Measurements from ENCODE around the gene WDR88. TPM values are rescaled to one million over a fixed set of nuclear protein-coding genes. Genes with fewer than 3 reads are reported as not detected.

Gene WDR88
- total RNA-seq, 3 donors from 2014 or later: not detected

GRCh38 chr19:33212436-33213172, 80.7 kb downstream of the WDR88 start:
- no peaks in the 10 kb centered on the region for H3K27me3 ChIP-seq
- H3K4me1 ChIP-seq: no peaks in the 10 kb centered on the region
- TF ChIP-seq POLR2A (IDR thresholded peaks at IDR 0.05): no peak
- no peak for TF ChIP-seq CTCF (IDR thresholded peaks at IDR 0.05)
- H3K9me3 ChIP-seq: no peaks in the 10 kb centered on the region
- DNase-seq (ENCODE audit: low spot score in 2 of 2): no peak
- no peak overlapping the region for H3K4me3 ChIP-seq
- intact Hi-C loops (cut with DNase I; ENCODE audit: low total_unique reads): no loop called here
- no peak overlapping the region for H3K27ac ChIP-seq
- H3K36me3 ChIP-seq: no peaks in the 10 kb centered on the region

- TF ChIP-seq POLR2A (IDR thresholded peaks at IDR 0.05) (no peak), POLR2AphosphoS5 (IDR thresholded peaks at IDR 0.05) (no peak), CTCF (IDR thresholded peaks at IDR 0.05) (no peak)
- Histone ChIP-seq H3K36me3 (no peaks in the 10 kb centered on the region), H3K4me1 (no peaks in the 10 kb centered on the region), H3K27me3 (no peaks in the 10 kb centered on the region), H3K4me3 (no peak overlapping the region), H3K27ac (no peak overlapping the region), H3K9me3 (no peaks in the 10 kb centered on the region)
- DNase-seq (ENCODE audit: low spot score in 2 of 2): no peak
- intact Hi-C loops (cut with DNase I; ENCODE audit: low total_unique reads): no loop called here
These were observed 82.7 kb downstream of the WDR88 start for GRCh38 chr19:33214596-33214995.

GRCh38 chr19:33215438-33216197, 83.7 kb downstream of the WDR88 start:
- no peaks in the 10 kb centered on the region for H3K4me1 ChIP-seq
- H3K27me3 ChIP-seq: no peaks in the 10 kb centered on the region
- H3K36me3 ChIP-seq: no peaks in the 10 kb centered on the region
- H3K27ac ChIP-seq: no peak overlapping the region
- intact Hi-C loops (cut with DNase I; ENCODE audit: low total_unique reads): no loop called here
- H3K4me3 ChIP-seq: no peak overlapping the region
- DNase-seq (ENCODE audit: low spot score in 2 of 2): no peak
- TF ChIP-seq CTCF (IDR thresholded peaks at IDR 0.05) (no peak), POLR2A (IDR thresholded peaks at IDR 0.05) (no peak), POLR2AphosphoS5 (IDR thresholded peaks at IDR 0.05) (no peak)
- no peaks in the 10 kb centered on the region for H3K9me3 ChIP-seq

DNA sequence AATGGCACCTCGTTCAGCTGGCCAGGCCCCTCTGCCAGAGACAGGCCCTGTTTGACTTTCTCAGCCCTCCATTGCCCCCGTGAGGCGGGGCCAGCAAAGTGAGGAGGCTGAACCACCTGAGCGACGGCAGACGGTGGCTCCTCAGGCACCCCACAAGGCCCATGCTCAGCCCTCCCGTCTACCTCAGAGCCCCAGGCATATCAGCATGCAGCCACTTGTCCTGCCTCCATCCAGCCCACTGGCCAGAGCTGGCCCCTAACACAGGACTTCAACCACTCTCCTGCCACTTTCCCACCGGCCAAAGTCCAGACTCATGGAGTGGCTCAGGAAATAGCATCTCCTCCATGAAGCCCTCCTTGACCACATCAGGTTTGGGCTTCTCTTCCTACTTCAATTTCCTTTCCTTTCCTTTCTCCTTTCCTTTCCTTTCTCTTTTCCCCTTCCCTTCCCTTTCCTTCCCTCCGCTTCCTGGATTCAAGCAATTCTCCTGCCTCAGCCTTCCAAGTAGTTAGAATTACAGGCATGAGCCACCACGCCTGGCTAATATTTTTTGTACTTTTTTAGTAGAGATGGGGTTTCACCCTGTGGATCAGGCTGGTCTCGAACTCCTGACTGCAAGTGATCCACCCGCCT, 84.4 kb downstream of the WDR88 start:
- no peaks in the 10 kb centered on the region for H3K4me1 ChIP-seq
- TF ChIP-seq POLR2A (IDR thresholded peaks at IDR 0.05) (no peak), CTCF (IDR thresholded peaks at IDR 0.05) (no peak), POLR2AphosphoS5 (IDR thresholded peaks at IDR 0.05) (no peak)
- intact Hi-C loops (cut with DNase I; ENCODE audit: low total_unique reads): no loop called here
- H3K27me3 ChIP-seq: no peaks in the 10 kb centered on the region
- no peaks in the 10 kb centered on the region for H3K9me3 ChIP-seq
- no peaks in the 10 kb centered on the region for H3K36me3 ChIP-seq
- H3K27ac ChIP-seq: no peak overlapping the region
- DNase-seq (ENCODE audit: low spot score in 2 of 2): no peak
- no peak overlapping the region for H3K4me3 ChIP-seq

DNA sequence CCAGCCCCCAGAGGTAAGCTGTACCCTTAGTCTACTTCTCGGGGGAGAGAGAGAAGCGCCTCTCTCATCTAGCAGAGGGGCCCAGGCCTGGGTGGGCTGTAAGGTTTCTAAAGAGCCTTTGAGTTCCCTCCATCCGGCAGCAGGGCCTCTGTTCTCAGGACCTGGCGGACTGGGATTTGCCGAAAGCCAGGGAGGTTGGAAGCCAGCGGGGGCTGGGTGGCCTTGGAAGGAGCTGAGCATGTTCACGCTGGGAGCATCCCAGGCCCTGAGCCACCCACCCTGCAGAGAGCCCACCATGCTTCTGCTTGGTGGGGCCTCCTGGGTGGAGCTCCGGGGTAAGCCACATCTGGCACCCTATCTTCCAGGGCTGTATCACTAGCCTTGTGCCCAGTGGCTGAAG, 86.0 kb downstream of the WDR88 start:
- TF ChIP-seq CTCF (IDR thresholded peaks at IDR 0.05) (no peak), POLR2AphosphoS5 (IDR thresholded peaks at IDR 0.05) (no peak), POLR2A (IDR thresholded peaks at IDR 0.05) (no peak)
- no peaks in the 10 kb centered on the region for H3K9me3 ChIP-seq
- H3K27ac ChIP-seq: no peak overlapping the region

More for the DNA sequence above, 86.0 kb downstream of the WDR88 start:
- DNase-seq (ENCODE audit: low spot score in 2 of 2): no peak
- Histone ChIP-seq H3K4me3 (no peak overlapping the region), H3K4me1 (no peaks in the 10 kb centered on the region), H3K27me3 (no peaks in the 10 kb centered on the region), H3K36me3 (no peaks in the 10 kb centered on the region)
- intact Hi-C loops (cut with DNase I; ENCODE audit: low total_unique reads): no loop called here
